ENCODE measurements around the gene SLTM. TPM values are rescaled to one million over a fixed set of nuclear protein-coding genes. Genes with fewer than 3 reads are reported as not detected.
"Not testable (repeated sequence)": the region's sequence is repeated elsewhere in the genome, so short reads cannot be mapped to it uniquely, and the experiment has no call there.

SLTM gene
- total RNA-seq, 4 donors from 2014 or later: 82.3 to 408 (median 130) TPM

- H3K9me3 ChIP-seq: no peaks in the 10 kb centered on the region
- H3K36me3 ChIP-seq: peaks cover 0 to 63% (median 4%) of the 10 kb centered on the region in 3 donors
- no peak overlapping the region for H3K27ac ChIP-seq
- no peaks in the 10 kb centered on the region for H3K4me1 ChIP-seq
- no peaks in the 10 kb centered on the region for H3K27me3 ChIP-seq
- H3K4me3 ChIP-seq: no peak overlapping the region
- TF ChIP-seq, protein P1, sequence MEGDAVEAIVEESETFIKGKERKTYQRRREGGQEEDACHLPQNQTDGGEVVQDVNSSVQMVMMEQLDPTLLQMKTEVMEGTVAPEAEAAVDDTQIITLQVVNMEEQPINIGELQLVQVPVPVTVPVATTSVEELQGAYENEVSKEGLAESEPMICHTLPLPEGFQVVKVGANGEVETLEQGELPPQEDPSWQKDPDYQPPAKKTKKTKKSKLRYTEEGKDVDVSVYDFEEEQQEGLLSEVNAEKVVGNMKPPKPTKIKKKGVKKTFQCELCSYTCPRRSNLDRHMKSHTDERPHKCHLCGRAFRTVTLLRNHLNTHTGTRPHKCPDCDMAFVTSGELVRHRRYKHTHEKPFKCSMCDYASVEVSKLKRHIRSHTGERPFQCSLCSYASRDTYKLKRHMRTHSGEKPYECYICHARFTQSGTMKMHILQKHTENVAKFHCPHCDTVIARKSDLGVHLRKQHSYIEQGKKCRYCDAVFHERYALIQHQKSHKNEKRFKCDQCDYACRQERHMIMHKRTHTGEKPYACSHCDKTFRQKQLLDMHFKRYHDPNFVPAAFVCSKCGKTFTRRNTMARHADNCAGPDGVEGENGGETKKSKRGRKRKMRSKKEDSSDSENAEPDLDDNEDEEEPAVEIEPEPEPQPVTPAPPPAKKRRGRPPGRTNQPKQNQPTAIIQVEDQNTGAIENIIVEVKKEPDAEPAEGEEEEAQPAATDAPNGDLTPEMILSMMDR (IDR thresholded peaks at IDR 0.05): no peak
- no peak for TF ChIP-seq POLR2A (IDR thresholded peaks at IDR 0.05)
- DNase-seq: no peak
Measured at GRCh38 chr15:58900631-58901030, 32.8 kb downstream of the SLTM start.

GRCh38 chr15:58898150-58898680, 35.3 kb downstream of the SLTM start:
- TF ChIP-seq POLR2A (IDR thresholded peaks at IDR 0.05): no peak
- TF ChIP-seq, protein P1 (IDR thresholded peaks at IDR 0.05): no peak
- H3K4me3 ChIP-seq: no peak overlapping the region
- no peak overlapping the region for H3K27ac ChIP-seq
- no peak for DNase-seq
- H3K4me1 ChIP-seq: no peaks in the 10 kb centered on the region
- H3K36me3 ChIP-seq: peaks cover 0 to 77% (median 4%) of the 10 kb centered on the region in 3 donors
- no peaks in the 10 kb centered on the region for H3K9me3 ChIP-seq
- no peaks in the 10 kb centered on the region for H3K27me3 ChIP-seq

GRCh38 chr15:58889363-58889762, 44.1 kb downstream of the SLTM start:
- no peak overlapping the region for H3K4me3 ChIP-seq
- TF ChIP-seq, protein P1 (IDR thresholded peaks at IDR 0.05): no peak
- no peak for TF ChIP-seq POLR2A (IDR thresholded peaks at IDR 0.05)
- no peaks in the 10 kb centered on the region for H3K4me1 ChIP-seq
- H3K27me3 ChIP-seq: no peaks in the 10 kb centered on the region
- DNase-seq: no peak
- peaks cover 0 to 99% (median 5%) of the 10 kb centered on the region in 3 donors for H3K36me3 ChIP-seq
- H3K9me3 ChIP-seq: no peaks in the 10 kb centered on the region
- no peak overlapping the region for H3K27ac ChIP-seq

GRCh38 chr15:58886921-58887320, 46.6 kb downstream of the SLTM start:
- Histone ChIP-seq H3K27me3 (no peaks in the 10 kb centered on the region), H3K4me1 (no peaks in the 10 kb centered on the region), H3K9me3 (no peaks in the 10 kb centered on the region), H3K4me3 (no peak overlapping the region), H3K36me3 (peaks cover 0 to 99% (median 5%) of the 10 kb centered on the region in 3 donors), H3K27ac (no peak overlapping the region)
- TF ChIP-seq, protein P1 (IDR thresholded peaks at IDR 0.05): no peak
- DNase-seq: no peak

GRCh38 chr15:58883926-58884325, 49.6 kb downstream of the SLTM start:
- not testable (repeated sequence) for H3K27ac ChIP-seq, H3K4me1 ChIP-seq, H3K4me3 ChIP-seq, H3K27me3 ChIP-seq, DNase-seq, H3K9me3 ChIP-seq
- H3K36me3 ChIP-seq: peaks cover 0 to 100% (median 0%) of the 10 kb centered on the region in 3 donors

DNA sequence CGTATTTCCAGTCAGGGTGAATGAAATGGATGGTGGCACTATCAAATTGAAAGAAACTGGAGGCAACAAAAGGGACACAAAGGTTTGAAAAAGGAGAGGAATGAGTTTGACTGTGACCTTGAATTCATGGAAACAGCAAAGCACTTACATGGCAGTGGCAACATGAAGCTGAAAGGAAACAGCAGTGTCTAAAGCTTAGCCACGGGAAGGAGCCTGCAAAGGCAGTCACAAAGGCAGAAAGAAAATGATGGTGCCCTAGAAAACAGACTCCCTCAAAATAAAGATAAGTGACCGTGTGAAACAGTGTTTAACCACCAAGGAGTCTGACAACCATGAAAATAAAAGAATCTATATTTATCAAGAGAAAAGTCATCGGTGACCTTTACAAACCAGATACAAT, 51.2 kb downstream of the SLTM start:
- DNase-seq: no peak
- H3K4me1 ChIP-seq: no peaks in the 10 kb centered on the region
- no peak overlapping the region for H3K4me3 ChIP-seq
- no peaks in the 10 kb centered on the region for H3K27me3 ChIP-seq
- H3K36me3 ChIP-seq: peaks cover 0 to 97% (median 0%) of the 10 kb centered on the region in 3 donors
- H3K27ac ChIP-seq: no peak overlapping the region
- H3K9me3 ChIP-seq: no peaks in the 10 kb centered on the region
- TF ChIP-seq POLR2A (IDR thresholded peaks at IDR 0.05): no peak
- TF ChIP-seq, protein P1 (IDR thresholded peaks at IDR 0.05): no peak
